AML-193 (cell line): ENCODE measurements around the gene KIF13A.
"Not testable (repeated sequence)": the region's sequence is repeated elsewhere in the genome, so short reads cannot be mapped to it uniquely, and the experiment has no call there.

Experiments used
- DNase-seq, 2 experiments: peaks; one replicate each; lab custom pipeline; 2025; lab: John Stamatoyannopoulos, UW

KIF13A gene

DNA sequence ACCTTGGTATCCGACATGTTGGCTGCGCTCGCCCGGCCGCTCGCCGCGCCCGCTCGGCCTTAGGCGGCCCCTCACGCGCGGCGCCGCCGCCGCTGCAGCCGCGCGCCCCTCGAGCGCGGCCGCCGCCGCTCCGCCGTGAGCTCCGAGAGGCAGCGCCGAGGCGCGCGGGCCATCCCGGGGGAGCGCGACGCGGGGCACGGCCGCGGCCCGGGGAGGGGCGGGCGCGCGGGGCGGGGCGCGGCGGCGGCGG, at the start of gene KIF13A:
TSS of gene KIF13A (minus strand) at position 189 of the 250 bp plus-strand sequence. CDS start at position 17, 172 bp downstream.
- DNase-seq = no peak

DNA sequence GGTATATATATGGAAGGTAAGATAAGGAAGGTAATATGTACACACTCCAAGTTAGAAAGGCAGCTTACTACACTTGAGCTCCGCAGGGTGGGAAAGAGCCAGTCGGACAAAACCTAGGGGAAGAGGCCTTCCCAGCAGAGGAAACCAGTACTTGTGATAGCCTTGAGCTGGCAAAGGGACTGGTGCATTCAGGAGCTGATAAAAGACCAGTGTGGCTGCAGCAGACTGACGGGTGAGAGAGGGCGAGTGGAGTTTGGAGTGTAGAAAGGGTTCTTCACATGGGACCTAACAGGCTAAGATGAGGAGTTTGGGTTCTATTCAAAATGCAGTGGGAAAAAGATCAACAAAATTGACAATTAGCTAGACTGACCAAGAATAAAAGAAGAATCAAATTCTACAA, 49.3 kb upstream of the KIF13A start:
- DNase-seq = no peak

DNA sequence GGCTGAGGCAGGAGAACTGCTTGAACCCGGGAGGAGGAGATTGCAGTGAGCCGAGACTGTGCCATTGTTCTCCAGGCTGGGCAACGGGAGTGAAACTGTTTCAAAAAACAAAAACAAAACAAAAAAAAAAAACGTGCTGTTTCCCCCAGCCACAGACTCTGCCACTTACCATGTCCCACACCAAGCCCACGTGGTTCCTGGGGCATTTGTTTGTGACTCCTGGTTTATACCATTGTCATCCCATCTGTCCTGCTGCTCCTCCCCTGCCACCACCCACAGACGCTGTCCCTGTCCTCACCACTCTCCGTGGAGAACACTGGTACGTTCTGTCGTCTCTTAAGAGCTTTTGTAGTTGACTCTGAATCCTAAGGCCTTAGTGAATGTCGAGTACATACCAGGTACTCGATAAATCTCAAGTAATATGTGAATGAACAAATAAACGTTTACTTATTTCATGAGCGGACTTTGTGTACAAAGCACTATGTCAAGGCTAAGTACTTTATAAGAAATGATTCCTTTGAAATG, 48.0 kb upstream of the KIF13A start:
- no peak for DNase-seq

DNA sequence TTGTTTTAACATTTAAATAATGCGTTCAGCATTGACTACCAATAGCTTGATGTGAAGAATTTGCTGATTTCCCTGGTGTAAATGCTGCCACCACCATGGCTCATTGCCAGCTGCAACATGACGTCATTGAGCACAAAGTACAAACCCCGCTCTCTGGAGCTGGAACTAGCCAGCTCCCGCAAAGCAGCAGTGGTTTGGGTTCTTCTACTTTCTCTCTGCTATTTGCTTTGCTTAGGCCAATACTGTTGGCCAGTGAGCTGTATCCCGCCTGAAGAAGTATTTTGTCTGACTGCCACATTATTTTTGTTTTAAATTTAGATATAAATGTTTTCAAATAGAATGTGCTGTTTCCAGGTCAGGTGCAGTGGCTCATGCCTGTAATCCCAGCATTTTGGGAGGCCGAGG, 47.4 kb upstream of the KIF13A start:
- DNase-seq = no peak

DNA sequence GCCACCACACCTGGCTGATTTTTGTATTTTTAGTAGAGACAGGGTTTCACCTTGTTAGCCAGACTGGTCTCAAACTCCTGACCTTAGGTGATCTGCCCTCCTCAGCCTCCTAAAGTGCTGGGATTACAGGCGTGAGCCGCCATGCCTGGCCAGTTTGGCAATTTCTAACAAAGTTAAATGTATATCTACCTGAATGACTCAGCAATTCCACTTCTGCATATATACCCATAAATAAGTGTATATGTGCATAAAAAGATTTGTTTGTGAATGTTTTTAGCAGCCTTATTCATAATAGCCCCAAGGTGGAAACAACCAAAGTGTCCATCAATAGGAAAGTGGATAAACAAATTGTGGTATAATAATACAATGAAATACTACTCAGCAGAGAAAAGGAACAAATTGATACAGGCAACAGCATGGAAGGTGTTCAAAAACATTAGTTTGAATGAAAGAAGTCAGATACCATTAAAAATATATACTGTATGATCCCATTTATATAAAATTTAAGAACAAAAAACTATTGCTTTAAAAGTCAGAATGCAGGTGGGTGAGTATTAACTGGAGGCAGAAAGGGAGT, 44.3 kb upstream of the KIF13A start:
- DNase-seq = no peak

DNA sequence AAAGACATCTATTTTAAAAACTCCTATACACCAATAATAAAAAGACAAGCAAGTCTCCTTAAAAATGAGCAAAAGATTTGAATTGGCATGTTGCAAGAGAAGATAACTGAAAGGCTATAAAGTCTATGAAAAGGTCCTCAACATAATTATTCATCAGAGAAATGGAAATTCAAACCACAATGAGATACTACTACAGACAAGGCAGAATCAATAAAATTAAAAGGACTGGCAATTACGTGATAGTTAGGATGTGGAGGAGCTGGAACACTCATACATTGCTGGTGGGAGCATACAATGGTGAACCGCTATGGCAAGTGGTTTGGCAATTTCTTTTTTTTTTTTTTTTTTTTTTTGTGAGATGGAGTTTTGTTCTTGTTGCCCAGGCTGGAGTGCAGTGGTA, 43.8 kb upstream of the KIF13A start:
- no peak for DNase-seq

DNA sequence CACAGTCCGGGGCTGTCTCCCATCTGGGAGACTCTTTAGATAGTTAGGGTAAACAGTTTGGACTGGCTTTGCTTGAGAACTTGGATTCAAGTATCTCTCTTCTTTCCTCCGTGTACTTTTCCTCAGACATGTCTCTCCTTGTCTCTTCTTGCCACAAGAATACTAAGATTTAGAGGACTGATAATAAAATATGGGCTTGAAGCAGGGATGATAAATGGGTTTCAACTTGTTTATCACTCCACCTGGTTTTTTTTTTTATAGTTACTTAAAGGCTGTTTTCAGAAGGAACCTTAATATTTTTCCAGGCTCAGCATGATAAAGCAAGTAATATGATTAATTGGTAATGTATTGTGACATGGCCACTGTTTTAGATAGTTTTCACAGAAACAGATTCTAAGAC, 40.9 kb upstream of the KIF13A start:
- DNase-seq = no peak

DNA sequence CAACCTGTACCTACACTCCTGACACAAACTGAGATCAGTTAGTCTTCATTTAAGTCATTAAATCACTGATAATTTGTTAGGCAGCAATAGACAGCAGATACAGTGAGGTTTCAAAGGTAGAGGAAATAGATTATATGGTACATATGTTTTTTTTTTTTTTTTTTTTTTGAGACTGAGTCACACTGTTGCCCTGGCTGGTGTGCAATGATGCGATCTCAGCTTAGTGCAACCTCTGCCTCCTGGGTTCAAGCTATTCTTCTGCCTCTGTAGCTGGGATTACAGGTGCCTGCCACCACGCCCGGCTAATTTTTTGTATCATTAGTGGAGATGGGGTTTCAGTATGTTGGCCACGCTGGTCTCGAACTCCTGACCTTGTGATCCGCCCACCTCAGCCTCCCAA, 38.2 kb upstream of the KIF13A start:
- DNase-seq = no peak

DNA sequence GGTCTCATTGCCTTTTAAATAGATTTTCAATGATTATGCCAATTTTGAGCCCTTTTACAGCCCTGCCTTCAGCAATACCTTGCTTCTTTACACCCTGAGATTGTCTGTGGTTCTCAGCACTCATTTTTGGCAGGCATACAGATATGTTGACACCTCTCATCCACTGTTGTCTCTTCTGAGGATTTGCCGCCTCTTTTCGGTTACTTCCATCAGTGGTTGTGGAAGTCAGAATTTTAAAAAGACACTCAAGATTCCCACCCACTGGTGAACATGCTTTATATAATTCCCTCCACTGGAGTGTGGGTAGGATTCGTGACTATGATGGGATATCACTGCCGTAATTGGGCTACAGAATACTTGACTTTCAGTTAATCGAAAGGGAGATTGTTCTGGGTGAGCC, 37.4 kb upstream of the KIF13A start:
- DNase-seq = no peak

DNA sequence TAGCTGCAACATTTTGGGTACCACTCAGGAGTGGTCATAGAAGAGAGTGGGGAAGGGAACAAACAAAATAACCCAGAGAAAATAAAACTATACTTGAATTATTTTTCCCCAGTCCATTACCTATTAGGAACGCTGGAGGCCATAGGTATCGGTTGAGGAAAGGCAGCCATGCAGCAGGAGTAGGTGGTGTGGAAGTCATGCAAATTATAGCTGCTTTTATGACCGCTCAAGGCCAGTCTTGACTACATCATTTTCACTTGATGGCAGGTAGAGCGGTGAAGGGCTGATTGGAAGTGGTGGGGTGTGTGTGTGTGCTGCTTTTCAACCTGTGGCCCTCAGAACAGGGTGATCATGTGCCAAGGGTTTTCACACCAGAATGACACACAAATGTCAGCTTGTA, 36.5 kb upstream of the KIF13A start:
- no peak for DNase-seq

DNA sequence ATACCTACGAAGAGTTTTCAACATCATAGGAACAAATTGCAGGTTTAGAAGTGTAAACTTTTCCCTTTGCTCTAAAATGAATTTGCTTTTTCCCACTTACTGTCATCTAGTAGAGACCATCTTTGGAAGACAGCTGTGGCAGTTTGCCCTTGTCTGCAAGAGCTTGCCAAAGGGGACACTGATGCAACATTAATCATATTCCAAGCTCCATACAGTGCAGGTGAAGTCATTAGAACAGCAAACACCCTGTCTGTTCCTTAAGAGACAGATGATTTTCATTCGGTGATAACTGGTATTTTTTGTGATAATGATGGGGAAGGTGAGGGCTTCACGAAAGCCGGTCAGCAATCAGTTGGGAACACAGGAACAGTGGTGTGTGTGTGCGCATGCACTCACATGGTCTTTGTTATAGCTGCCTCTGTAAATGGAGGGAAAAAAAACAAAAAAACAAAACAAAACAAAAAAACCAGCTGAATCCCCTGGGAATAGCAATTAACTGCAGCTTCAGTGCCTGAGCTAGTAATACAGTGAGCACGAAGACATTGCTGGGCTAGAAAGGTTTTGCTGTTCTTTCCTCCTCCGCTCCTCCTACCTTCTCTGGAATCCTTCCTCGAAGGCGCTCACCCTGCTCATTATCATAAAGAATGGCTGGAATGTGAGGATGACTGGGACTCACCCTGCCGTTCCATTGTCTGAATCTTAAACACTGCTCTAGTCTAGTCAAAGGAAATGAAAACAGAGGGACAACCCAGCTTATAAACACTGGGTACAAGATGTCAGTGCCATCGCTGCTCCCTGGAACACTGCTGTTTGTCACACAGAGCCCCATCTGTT, 35.2 kb upstream of the KIF13A start:
- no peak for DNase-seq

DNA sequence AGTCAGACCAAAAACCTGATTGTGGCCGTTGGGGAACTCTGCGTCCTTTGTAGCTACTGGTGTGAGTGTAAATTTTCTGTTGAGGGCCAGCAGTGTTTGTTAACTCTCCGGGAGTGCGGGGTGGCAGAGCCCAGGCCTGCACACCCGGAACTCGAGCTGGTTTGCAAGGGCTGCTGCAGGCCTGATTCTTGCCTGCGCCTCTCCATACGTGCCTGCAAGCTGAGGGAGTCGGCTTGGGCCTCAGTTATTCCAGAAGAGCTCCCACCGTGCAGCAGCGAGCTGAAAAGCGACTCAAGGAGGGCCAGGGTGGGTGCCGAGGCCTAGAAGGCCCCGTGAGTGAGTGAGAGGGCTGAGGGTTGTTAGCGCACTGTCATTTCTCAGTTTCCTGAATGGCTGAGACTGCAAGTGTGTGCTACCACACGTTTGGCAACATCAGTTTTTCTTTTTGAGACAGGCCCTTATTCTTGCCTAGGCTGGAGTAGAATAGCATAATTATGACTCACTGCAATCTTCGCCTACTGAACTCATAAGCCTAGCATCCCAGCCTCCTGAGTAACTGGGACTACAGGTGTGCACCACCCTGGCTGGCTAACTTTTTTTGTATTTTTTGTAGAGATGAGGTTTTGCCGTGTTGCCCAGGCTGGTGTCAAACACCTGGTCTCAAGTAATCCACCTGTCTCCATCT, 33.9 kb upstream of the KIF13A start:
- DNase-seq = no peak

DNA sequence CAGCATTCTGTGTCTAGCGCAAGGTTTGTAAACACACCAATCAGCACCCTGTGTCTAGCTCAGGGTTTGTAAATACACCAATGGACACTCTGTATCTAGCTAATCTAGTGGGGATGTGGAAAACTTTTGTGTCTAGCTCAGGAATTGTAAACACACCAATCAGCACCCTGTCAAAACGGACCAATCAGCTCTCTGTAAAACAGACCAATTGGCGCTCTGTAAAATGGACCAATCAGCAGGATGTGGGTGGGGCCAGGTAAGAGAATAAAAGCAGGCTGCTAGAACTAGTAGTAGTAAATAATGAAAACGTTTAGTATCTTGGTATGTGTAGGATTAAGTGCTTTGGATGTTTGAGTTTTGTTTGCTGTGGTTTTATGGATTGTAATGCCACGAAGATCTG, 33.1 kb upstream of the KIF13A start:
- not testable (repeated sequence) for DNase-seq

DNA sequence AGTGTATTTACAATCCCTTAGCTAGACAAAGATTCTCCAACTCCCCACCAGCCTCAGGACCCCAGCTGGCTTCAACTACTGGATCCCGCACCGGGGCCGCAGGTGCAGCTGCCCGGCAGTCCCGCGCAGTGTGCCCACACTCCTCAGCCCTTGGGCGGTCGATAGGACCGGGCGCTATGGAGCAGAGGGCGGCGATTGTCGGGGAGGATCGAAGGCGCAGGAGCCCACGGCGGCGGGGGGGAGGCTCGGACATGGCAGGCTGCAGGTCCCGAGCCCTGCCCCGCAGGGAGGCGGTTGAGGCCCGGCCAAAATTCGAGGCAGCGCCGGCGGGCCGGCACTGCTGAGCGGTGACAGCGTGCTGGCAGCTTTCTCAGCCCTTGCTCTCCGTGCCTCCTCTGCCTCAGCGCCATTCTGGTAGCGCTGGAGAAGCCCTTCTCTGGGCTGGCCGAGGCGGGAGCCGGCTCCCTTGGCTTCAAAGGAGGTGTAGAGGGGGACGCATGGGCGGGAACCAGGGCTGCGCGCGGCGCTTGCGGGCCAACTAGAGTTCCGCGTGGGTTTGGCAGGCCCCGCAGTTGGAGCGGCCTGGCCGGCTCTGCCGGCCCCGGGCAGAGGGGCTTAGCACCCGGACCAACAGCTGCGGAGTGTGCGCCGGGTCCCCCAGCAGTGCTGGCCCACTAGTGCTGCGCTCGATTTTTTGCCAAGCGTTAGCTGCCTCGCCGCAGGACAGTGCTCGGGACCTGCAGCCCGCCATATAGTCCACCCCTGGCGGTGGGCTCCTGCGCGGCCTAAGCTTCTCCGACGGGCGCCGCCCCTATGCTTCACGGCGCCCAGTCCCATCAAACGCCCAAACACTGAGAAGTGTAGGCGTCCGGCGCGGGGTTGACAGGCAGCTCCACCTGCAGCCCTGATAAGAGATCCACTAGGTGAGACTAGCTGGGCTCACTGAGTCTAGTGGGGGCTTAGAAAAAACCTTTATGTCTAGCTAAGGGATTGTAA, 32.4 kb upstream of the KIF13A start:
- DNase-seq = no peak

DNA sequence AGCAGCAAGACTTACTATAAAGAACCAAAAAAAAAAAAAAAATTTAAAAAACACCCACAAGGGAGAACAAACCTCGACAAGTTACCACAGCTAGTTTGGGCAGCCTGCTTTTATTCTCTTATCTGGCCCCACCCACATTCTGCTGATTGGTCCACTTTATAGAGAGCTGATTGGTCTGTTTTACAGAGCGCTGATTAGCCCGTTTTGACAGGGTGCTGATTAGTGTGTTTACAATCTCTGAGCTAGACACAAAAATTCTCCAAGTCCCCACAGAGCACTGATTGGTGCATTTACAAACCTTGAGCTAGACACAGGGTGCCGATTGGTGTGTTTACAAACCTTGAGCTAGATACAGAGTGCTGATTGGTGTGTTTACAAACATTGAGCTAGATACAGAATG, 31.7 kb upstream of the KIF13A start:
- not testable (repeated sequence) for DNase-seq

DNA sequence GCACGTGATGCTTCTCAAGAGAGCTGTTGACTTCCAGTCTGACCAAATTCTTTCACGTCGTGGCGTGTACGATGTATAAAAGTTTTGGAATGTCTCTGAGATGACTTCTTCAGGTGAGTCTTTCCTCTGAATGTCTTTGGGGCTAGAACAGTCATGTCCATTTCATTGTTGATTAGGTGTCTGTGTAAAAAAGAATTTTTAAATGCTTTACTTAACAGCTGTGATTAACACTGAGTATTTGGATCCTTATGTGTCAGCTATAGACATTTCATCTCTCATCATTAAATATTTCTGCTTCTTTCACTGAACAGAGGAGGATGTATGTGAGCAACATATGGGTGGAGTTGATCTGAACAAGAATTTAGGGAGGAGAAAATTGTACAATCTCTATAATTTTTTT, 29.3 kb upstream of the KIF13A start:
- no peak for DNase-seq

DNA sequence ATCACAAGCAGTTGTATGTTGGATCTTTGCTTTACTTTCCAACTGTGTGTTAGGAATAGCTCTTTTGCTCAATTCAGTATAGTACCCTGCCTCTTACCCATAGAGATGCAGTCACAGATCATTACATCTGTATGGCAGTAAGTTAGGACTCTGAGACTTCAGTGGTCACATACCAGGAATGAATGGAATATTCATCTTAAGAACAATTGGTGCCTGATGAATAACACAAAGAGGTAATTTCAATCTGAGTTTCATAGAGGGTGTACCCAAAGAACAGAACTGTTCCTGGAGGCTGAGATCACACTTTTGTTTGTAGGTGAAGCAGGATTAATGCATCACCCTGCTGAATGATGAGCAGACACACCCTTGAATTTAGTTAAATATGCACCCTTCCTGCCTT, 28.7 kb upstream of the KIF13A start:
- DNase-seq = no peak

DNA sequence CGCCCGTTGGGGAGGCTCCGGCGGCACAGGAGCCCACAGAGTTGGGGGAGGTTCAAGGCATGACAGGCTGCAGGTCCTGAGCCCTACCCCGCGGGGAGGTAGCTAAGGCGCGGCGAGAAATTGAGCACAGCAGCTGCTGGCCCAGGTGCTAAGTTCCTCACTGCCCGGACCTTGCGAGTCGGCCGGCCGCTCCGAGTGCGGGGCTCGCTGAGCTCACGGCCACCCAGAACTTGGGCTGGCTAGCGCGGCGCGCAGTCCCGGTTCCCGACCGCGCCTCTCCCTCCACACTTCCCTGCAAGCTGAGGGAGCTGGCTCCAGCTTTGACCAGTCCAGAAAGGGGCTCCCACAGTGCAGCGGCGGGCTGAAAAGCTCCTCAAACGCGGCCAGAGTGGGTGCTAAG, 23.9 kb upstream of the KIF13A start:
- DNase-seq = no peak

DNA sequence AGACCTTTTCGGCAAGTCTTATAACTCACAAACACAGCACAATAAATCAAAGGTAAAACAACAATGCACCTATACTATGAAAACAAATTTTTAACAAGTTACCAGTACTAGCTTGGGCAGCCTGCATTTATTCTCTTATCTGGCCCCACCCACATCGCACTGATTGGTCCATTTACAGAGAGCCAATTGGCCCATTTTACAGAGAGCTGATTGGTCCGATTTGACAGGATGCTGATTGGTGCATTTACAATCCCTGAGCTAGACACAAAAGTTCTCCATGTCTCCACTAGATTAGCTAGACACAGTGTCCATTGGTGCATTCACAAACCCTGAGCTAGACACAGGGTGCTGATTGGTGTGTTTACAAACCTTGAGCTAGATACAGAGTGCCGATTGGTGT, 23.1 kb upstream of the KIF13A start:
- DNase-seq = not testable (repeated sequence)

DNA sequence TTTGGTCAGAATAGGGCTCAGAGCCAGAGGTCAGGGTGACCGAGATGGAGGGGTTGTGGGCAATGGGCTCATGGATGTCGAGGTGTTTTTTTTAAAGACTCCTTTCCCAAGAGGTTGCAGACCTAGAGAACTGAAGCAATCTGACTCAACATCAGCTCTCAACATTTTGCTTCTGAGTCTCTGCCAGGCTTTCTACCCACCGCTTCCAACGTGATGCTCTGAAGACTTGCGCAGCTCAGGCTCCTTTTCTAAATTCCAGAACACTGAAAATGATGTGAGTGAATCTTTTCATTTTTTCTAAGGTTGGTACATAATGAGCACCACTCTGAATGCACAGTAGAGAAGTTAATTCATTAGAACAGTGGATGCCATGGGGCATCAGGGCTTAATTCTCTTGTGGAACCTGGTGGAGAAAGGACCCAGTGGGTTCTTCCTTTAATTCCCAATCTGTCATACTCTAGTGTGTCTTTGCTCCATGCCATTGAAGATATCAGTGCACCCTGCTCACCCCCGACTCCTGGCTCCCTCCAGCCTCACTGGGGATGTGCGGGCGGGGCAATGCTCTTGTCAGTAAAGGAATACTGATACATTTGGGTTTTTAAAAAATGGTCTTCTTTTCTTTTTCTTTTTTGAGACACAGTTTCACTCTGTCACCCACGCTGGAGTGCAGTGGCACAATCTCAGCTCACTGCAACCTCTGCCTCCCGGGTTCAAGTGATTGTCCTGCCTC, 17.0 kb upstream of the KIF13A start:
- DNase-seq = no peak

DNA sequence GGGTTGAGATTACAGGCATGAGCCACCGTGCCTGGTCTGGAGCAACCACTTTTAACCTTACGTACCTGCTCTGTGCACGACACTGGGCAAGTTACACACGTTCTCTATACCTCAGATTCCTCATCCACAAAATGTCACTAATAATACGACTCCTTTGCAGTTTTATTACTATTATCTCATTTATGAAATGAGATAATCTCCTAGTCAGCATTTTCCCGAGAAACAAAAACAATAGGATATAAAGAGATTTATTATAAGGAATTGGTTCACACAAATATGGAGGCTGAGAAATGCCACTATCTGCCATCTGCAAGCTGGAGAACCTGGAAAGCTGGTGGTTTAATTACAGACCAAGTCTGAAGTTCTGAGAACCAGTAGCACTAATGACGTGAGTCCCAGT, 12.0 kb upstream of the KIF13A start:
- no peak for DNase-seq
